Ovary (tissue), 9 donors: ENCODE measurements around the gene DOCK10. TPM values are rescaled to one million over a fixed set of nuclear protein-coding genes. Genes with fewer than 3 reads are reported as not detected.

Experiments
- DNase-seq, 5 donors: peaks; one replicate each; pipeline ENCODE4 v3.0.0-alpha.2; 2019 to 2020
- H3K27ac ChIP-seq, 2 donors: fragments of 200-600 bp; one replicate each; pipeline versions ENCODE4 v1.5.1 to v1.8.0; 2019 to 2022
- H3K27me3 ChIP-seq: fragments of 200-600 bp; one replicate; pipeline ENCODE4 v1.8.0; 2022
- H3K36me3 ChIP-seq: fragments of 200-600 bp; sonication (generic); one replicate; pipeline ENCODE4 v1.5.1; 2019
- H3K4me1 ChIP-seq: one replicate; pipeline ENCODE4 v1.8.1; 2013; ENCODE audit warnings: mild to moderate bottlenecking, moderate library complexity; ENCODE audit not compliant: insufficient read depth
- H3K4me3 ChIP-seq: fragments of 200-600 bp; sonication (generic); one replicate; pipeline ENCODE4 v1.5.1; 2017
- H3K9me3 ChIP-seq, 2 donors: fragments of 200-600 bp in 1 of 2; sonication (generic) in 1 of 2; one replicate each; pipeline versions ENCODE4 v1.5.1 to v1.8.1; 2013 to 2019; ENCODE audit warnings: mild to moderate bottlenecking in 1 of 2, moderate library complexity in 1 of 2
- CTCF ChIP-seq, 3 donors: fragments of 450-650 bp in 2 of 3; fragments of 200-600 bp in 1 of 3; IDR thresholded peaks; one replicate each; pipeline versions ENCODE4 v1.5.1 to v1.8.0; 2016 to 2022; ENCODE audit warnings: antibody characterized with exemption in 3 of 3, mild to moderate bottlenecking in 1 of 3
- EP300 ChIP-seq: sonication (generic); formaldehyde crosslinking; IDR thresholded peaks from one replicate; pipeline ENCODE4 v1.6.1; 2017; ENCODE audit warnings: antibody characterized with exemption
- POLR2A ChIP-seq: fragments of 450-650 bp; IDR thresholded peaks from one replicate; pipeline ENCODE4 v1.6.1; 2017; ENCODE audit warnings: antibody characterized with exemption, mild to moderate bottlenecking, moderate library complexity
- WGBS, 3 donors: extraction: QIAGEN DNeasy Blood & Tissue Kit in 1 of 3; methylation state at CpG; one replicate each; pipeline versions ENCODE4 v1.1.5 to v1.1.7; 2013 to 2017; 5-methylcytosine and 5-hydroxymethylcytosine counted together
- intact Hi-C, 4 donors: fragments of 100-400 bp; cut with DNase I; formaldehyde crosslinking; loops; one replicate each; pipeline versions ENCODE4 v1.11.0 to v1.15.1; 2022 to 2023
- polyA plus RNA-seq, 2 donors: library from polyadenylated mRNA; stranded (reverse); fragments of 200-250 nt in 1 of 2; fragments of 350-450 nt in 1 of 2; fragmentation: Illumina TruSeq in 1 of 2; extraction: RNeasy Lipid Tissue Mini Kit (QIAGEN cat#74804) in 1 of 2; gene quantifications; one replicate each; pipeline ENCODE4 v1.2.3, GENCODE V29; 2013 to 2014
- total RNA-seq, 7 donors: library from RNA; depleted of rRNA in 2 of 7; stranded (reverse); fragments of >200 nt in 2 of 7; fragmentation: NEBNext Ultra II Directional in 3 of 7; extraction: Animal tissue kit (Norgen Biotek cat#: 25700) in 3 of 7; gene quantifications; one replicate each; pipeline versions ENCODE4 v1.1.0 to v1.2.4, GENCODE V29; 2016 to 2023
- donor health status: DM: no; HTN: no; CAD: no; lungs with moderate emphysema.
- donor health status: DM: no; HTN: no; CAD: no.
- donor health status: Bipolar disorder and iron deficiency.
- donor health status: DM: yes; HTN: yes; CAD: no.
- donor health status: DM: no; HTN: no; CAD: no.
- donor health status: DM: yes; HTN: yes; CAD: no.

Gene DOCK10
- total and polyA plus RNA-seq, 9 donors: 15.3 to 42.5 (median 31.2) TPM

- H3K27me3 ChIP-seq: no peaks in the 10 kb centered on the region
- WGBS, 3 donors: 95 to 98% (median 98%) methylated on average over 2 of the region's 2 CpGs
Measured at GRCh38 chr2:224966613-224967012, 75.7 kb downstream of the DOCK10 start.

DNA sequence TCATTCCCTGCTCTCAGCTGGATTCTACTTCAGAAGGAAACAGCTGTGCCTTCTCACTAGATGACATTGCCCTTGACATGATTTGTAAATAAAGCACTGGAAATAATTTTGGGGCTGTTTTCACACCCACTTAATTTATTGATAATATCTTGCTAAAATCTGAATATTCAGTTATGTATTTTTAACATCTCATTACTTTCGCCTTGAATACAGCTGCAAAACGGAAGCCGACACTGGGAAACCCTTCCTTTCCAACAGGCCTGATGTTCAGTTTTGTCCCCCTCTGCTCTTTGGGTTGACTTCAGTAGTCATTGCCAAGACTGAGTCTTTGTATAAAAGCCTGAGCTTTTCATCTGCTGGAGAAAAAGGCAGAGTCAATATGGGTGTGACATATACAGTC is 82.7 kb downstream of the DOCK10 start:
- no peaks in the 10 kb centered on the region for H3K36me3 ChIP-seq
- intact Hi-C loops: no loop called here
- no peaks in the 10 kb centered on the region for H3K4me1 ChIP-seq
- TF ChIP-seq EP300 (no peak), CTCF (IDR thresholded peaks at IDR 0.05) (no peak), POLR2A (no peak)
- no peak overlapping the region for H3K27ac ChIP-seq
- H3K27me3 ChIP-seq: no peaks in the 10 kb centered on the region
- H3K4me3 ChIP-seq: no peak overlapping the region
- WGBS, 3 donors: 52 to 71% (median 66%) methylated on average over 3 of the region's 3 CpGs
- DNase-seq: no peak
- H3K9me3 ChIP-seq: no peaks in the 10 kb centered on the region

More at GRCh38 chr2:224966613-224967012, 75.7 kb downstream of the DOCK10 start:
- Histone ChIP-seq H3K4me3 (no peak overlapping the region), H3K4me1 (peaks cover 4% of the 10 kb centered on the region), H3K9me3 (no peaks in the 10 kb centered on the region), H3K36me3 (no peaks in the 10 kb centered on the region), H3K27ac (no peak overlapping the region)
- DNase-seq: no peak
- TF ChIP-seq CTCF (IDR thresholded peaks at IDR 0.05): no peak
- TF ChIP-seq POLR2A: no peak
- no peak for TF ChIP-seq EP300
- intact Hi-C loops: no loop called here

- no peak for TF ChIP-seq CTCF (IDR thresholded peaks at IDR 0.05)
- WGBS, 3 donors: 71 to 77% (median 75%) methylated on average over 3 of the region's 3 CpGs
- no peak for DNase-seq
- no peaks in the 10 kb centered on the region for H3K27me3 ChIP-seq
- H3K4me1 ChIP-seq: no peaks in the 10 kb centered on the region
- intact Hi-C loops: no loop called here
- H3K36me3 ChIP-seq: no peaks in the 10 kb centered on the region
- H3K4me3 ChIP-seq: no peak overlapping the region
- H3K9me3 ChIP-seq: no peaks in the 10 kb centered on the region
- no peak overlapping the region for H3K27ac ChIP-seq
Measured at GRCh38 chr2:224958873-224959272, 83.4 kb downstream of the DOCK10 start.

DNA sequence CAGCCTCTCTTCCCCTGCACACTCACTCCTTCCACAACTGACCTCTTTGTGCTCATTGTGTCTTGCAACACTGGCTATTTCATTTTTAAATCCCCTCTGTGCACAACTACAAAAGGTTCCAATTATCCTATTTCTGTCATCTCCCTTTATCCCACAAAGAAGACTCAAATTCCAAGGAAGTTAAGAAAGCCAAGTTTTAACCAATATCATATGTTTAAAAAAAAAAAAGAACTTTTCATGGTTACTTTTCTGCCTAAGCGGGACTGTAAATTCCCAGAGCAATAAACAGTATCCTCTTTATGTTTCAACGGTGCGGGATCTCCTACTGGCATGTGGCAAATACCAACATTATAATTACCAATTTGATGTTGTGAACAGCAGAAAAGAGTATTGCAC is 83.8 kb downstream of the DOCK10 start:
- Histone ChIP-seq H3K9me3 (no peaks in the 10 kb centered on the region), H3K27ac (no peak overlapping the region), H3K27me3 (no peaks in the 10 kb centered on the region), H3K4me3 (no peak overlapping the region), H3K36me3 (no peaks in the 10 kb centered on the region), H3K4me1 (no peaks in the 10 kb centered on the region)
- no peak for DNase-seq
- no peak for TF ChIP-seq POLR2A
- TF ChIP-seq CTCF (IDR thresholded peaks at IDR 0.05): no peak
- no peak for TF ChIP-seq EP300
- WGBS, 3 donors: 53 to 68% (median 58%) methylated on average over 3 of the region's 3 CpGs
- intact Hi-C loops: no loop called here
